Liver (tissue), 9 donors: ENCODE results near the gene ADAMTS20. TPM values are rescaled to one million over a fixed set of nuclear protein-coding genes. Genes with fewer than 3 reads are reported as not detected.

Experiments used
- DNase-seq: peaks from one replicate; pipeline ENCODE4 v3.0.0-alpha.2; 2017; ENCODE audit warnings: low spot score
- H3K27ac ChIP-seq, 2 donors: one replicate each; pipeline ENCODE4 v1.7.0; 2013; ENCODE audit warnings: inconsistent platforms in 2 of 2, low read length in 2 of 2, control low read depth in 1 of 2, low read depth in 1 of 2, mild to moderate bottlenecking in 1 of 2
- H3K27me3 ChIP-seq, 4 donors: one replicate each; pipeline versions ENCODE4 v1.6.1 to v1.7.0; 2013; ENCODE audit warnings: low read length in 3 of 4, inconsistent platforms in 1 of 4, mild to moderate bottlenecking in 1 of 4, moderate library complexity in 1 of 4; ENCODE audit not compliant: control insufficient read depth in 4 of 4, insufficient read depth in 4 of 4
- H3K36me3 ChIP-seq, 4 donors: one replicate each; pipeline versions ENCODE4 v1.6.1 to v1.7.0; 2013; ENCODE audit warnings: low read length in 3 of 4, mild to moderate bottlenecking in 3 of 4, low read depth in 1 of 4, moderate library complexity in 1 of 4; ENCODE audit not compliant: control insufficient read depth in 4 of 4, insufficient read depth in 3 of 4
- H3K4me1 ChIP-seq, 4 donors: one replicate each; pipeline versions ENCODE4 v1.6.1 to v1.7.0; 2013; ENCODE audit warnings: low read length in 3 of 4, mild to moderate bottlenecking in 3 of 4, moderate library complexity in 1 of 4; ENCODE audit not compliant: control insufficient read depth in 4 of 4, insufficient read depth in 4 of 4
- H3K4me3 ChIP-seq, 3 donors: one replicate each; pipeline versions ENCODE4 v1.6.1 to v1.7.0; 2013; ENCODE audit warnings: low read length in 3 of 3, control low read depth in 1 of 3, low read depth in 1 of 3, mild to moderate bottlenecking in 1 of 3
- H3K9ac ChIP-seq, 2 donors: one replicate each; pipeline ENCODE4 v1.7.0; 2013; ENCODE audit warnings: low read length in 2 of 2, mild to moderate bottlenecking in 2 of 2, moderate library complexity in 2 of 2, control low read depth in 1 of 2, low read depth in 1 of 2
- H3K9me3 ChIP-seq, 4 donors: one replicate each; pipeline versions ENCODE4 v1.6.1 to v1.7.0; 2013; ENCODE audit warnings: low read length in 3 of 4; ENCODE audit not compliant: control insufficient read depth in 4 of 4
- EGR1 ChIP-seq, 2 donors: IDR thresholded peaks; 2 replicates each; pipeline ENCODE4 v1.6.1; 2016 to 2018; ENCODE audit warnings: antibody characterized with exemption in 2 of 2, low read depth in 2 of 2
- FOXA1 ChIP-seq: IDR thresholded peaks from 2 replicates; pipeline ENCODE4 v1.6.1; 2016; ENCODE audit warnings: antibody characterized with exemption
- FOXA2 ChIP-seq: IDR thresholded peaks from 2 replicates; pipeline ENCODE4 v1.6.1; 2016; ENCODE audit warnings: antibody characterized with exemption
- GABPA ChIP-seq, 2 donors: IDR thresholded peaks in 1 of 2; conservative IDR thresholded peaks in 1 of 2; 2 replicates each; pipeline ENCODE4 v1.6.1; 2016; ENCODE audit warnings: antibody characterized with exemption in 2 of 2, mild to moderate bottlenecking in 1 of 2, moderate library complexity in 1 of 2
- HNF4G ChIP-seq: IDR thresholded peaks from 2 replicates; pipeline ENCODE4 v1.6.1; 2016; ENCODE audit warnings: antibody characterized with exemption
- JUND ChIP-seq, 2 donors: IDR thresholded peaks; 2 replicates each; pipeline ENCODE4 v1.6.1; 2016; ENCODE audit warnings: antibody characterized with exemption in 2 of 2
- NR2F2 ChIP-seq: IDR thresholded peaks from 2 replicates; pipeline ENCODE4 v1.6.1; 2016; ENCODE audit warnings: antibody characterized with exemption
- RAD21 ChIP-seq, 2 donors: IDR thresholded peaks; 2 replicates each; pipeline ENCODE4 v1.6.1; 2016; ENCODE audit warnings: antibody characterized with exemption in 2 of 2, mild to moderate bottlenecking in 2 of 2
- TAF1 ChIP-seq: conservative IDR thresholded peaks from 2 replicates; pipeline ENCODE4 v1.6.1; 2016; ENCODE audit warnings: antibody characterized with exemption, mild to moderate bottlenecking
- WGBS: extraction: QIAGEN DNeasy Blood & Tissue Kit; methylation state at CpG from one replicate; pipeline ENCODE4 v1.1.7; 2013; 5-methylcytosine and 5-hydroxymethylcytosine counted together
- polyA plus RNA-seq, 2 donors: library from polyadenylated mRNA; stranded (reverse) in 1 of 2; unstranded in 1 of 2; fragments of 200-250 nt in 1 of 2; fragments of >200 nt in 1 of 2; fragmentation: Nextera tagmentation in 1 of 2; extraction: Ambion mirVana in 1 of 2; gene quantifications; one replicate each; pipeline versions ENCODE4 v1.2.1 to v1.2.3, GENCODE V29; 2013 to 2015
- total RNA-seq, 2 donors: library from RNA; depleted of rRNA; stranded (reverse); fragments of >200 nt; gene quantifications; one replicate each; pipeline ENCODE4 v1.2.3, GENCODE V29; 2014
- TF ChIP-seq, protein P1 (sequence below): IDR thresholded peaks from 2 replicates; pipeline ENCODE4 v1.6.1; 2016; ENCODE audit warnings: antibody characterized with exemption, mild to moderate bottlenecking
- TF ChIP-seq, protein P2 (sequence below): IDR thresholded peaks from 2 replicates; pipeline ENCODE4 v1.6.1; 2016; ENCODE audit warnings: antibody characterized with exemption
- TF ChIP-seq, protein P3 (sequence below): fragments of 150-350 bp; IDR thresholded peaks from 2 replicates; pipeline ENCODE4 v1.5.1; 2017; ENCODE audit warnings: improper control_type of control experiment, low read depth, low read length; ENCODE audit not compliant: missing input control
- TF ChIP-seq, protein P4 (sequence below): IDR thresholded peaks from 2 replicates; pipeline ENCODE4 v1.6.1; 2016; ENCODE audit warnings: antibody characterized with exemption
- donor health status: healthy.
- donor health status: healthy.
- donor health status: healthy.
- donor health status: healthy.
- donor health status: healthy.

Gene ADAMTS20
- total and polyA plus RNA-seq, 4 donors = 0.05 TPM; not detected in 3

DNA sequence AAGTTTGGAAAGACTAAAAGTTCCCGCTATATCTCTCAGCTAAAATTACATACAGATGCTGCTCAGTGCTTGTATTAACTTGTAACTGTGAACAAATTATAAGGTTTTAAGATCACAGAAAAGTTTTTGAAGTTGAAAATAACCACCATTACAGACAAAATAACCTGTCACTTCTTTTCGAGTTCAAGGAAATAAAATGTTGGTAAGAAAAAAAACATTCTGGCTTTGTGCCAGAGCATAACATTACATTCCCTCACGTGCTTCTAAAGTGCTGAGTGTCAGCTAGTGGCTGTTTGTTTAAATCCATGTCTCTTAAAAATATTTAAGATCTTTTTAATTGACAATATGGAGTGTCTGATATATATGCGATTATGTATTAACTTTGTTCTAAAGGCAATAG, 27.2 kb upstream of the ADAMTS20 start (continued):
- TF ChIP-seq, protein P1, sequence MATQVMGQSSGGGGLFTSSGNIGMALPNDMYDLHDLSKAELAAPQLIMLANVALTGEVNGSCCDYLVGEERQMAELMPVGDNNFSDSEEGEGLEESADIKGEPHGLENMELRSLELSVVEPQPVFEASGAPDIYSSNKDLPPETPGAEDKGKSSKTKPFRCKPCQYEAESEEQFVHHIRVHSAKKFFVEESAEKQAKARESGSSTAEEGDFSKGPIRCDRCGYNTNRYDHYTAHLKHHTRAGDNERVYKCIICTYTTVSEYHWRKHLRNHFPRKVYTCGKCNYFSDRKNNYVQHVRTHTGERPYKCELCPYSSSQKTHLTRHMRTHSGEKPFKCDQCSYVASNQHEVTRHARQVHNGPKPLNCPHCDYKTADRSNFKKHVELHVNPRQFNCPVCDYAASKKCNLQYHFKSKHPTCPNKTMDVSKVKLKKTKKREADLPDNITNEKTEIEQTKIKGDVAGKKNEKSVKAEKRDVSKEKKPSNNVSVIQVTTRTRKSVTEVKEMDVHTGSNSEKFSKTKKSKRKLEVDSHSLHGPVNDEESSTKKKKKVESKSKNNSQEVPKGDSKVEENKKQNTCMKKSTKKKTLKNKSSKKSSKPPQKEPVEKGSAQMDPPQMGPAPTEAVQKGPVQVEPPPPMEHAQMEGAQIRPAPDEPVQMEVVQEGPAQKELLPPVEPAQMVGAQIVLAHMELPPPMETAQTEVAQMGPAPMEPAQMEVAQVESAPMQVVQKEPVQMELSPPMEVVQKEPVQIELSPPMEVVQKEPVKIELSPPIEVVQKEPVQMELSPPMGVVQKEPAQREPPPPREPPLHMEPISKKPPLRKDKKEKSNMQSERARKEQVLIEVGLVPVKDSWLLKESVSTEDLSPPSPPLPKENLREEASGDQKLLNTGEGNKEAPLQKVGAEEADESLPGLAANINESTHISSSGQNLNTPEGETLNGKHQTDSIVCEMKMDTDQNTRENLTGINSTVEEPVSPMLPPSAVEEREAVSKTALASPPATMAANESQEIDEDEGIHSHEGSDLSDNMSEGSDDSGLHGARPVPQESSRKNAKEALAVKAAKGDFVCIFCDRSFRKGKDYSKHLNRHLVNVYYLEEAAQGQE = no peak

DNA sequence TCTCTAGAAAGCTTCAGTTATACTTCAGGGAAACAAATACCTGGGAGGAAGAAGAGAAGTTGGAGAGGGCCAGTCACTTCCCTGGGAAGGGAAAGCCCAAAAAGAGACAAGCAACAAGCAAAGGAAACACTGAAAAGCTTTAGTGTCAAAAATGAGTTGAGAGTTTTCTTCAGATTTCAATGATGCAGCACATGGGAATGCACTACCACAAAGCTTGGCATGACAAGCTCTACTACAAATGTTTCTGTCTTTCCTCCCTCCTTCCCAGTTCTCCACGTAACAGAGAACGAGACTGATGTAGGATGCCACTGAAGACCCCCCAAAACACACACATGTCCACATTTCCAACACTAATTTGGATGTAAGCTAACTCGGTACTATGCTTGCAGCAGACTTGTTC, 26.8 kb upstream of the ADAMTS20 start:
- H3K9me3 ChIP-seq = no peaks in the 10 kb centered on the region
- no peak overlapping the region for H3K27ac ChIP-seq
- TF ChIP-seq, protein P2, sequence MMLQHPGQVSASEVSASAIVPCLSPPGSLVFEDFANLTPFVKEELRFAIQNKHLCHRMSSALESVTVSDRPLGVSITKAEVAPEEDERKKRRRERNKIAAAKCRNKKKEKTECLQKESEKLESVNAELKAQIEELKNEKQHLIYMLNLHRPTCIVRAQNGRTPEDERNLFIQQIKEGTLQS = no peak
- H3K27me3 ChIP-seq = no peaks in the 10 kb centered on the region
- no peak overlapping the region for H3K9ac ChIP-seq
- no peaks in the 10 kb centered on the region for H3K36me3 ChIP-seq
- DNase-seq = no peak
- WGBS = 64% methylated on average over 3 of the region's 3 CpGs
- no peak overlapping the region for H3K4me3 ChIP-seq
- H3K4me1 ChIP-seq = no peaks in the 10 kb centered on the region

DNA sequence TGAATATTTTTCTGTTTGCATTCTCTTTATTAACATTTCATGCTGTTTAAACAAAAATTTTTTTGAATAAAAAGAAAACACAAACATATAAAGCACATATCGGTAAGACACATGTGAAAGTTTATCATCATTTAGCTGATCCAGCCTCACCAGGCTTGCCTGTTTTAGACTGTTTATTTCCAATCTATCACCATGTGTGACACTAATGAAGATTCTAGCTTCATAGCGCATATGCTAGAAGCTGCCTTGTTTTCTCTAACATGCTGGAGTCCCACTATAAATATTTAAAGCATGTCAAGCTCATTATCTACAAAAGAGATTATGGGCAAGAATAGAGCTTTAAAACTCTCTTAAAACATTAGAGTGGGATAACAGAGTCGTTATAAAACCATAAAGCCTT, 25.4 kb upstream of the ADAMTS20 start:
- 52% methylated on average over 3 of the region's 3 CpGs for WGBS
- no peaks in the 10 kb centered on the region for H3K27me3 ChIP-seq
- no peaks in the 10 kb centered on the region for H3K9me3 ChIP-seq
- H3K36me3 ChIP-seq = no peaks in the 10 kb centered on the region
- H3K9ac ChIP-seq = no peak overlapping the region
- H3K4me1 ChIP-seq = no peaks in the 10 kb centered on the region
- no peak for DNase-seq
- no peak overlapping the region for H3K27ac ChIP-seq
- H3K4me3 ChIP-seq = no peak overlapping the region
- TF ChIP-seq FOXA1 (no peak), HNF4G (no peak)

DNA sequence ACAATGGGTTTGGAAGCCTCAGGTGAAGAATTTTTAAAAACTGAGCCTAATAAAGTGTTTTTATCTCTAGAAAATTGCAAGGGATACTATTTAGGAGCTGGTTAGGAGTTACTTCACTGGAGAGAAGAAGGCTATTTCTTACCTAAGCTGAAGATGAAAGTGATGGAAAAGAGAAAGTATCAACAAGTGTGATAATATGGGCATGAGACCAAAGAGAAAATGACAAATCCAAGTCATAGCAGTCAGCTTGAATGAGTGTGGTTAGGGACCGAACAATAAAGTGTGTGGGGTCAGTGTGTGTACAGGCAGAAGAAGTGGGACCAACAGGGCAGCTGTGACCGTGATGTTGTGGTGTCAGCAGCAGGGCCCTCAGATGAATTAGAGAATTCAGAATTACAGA, 24.2 kb upstream of the ADAMTS20 start:
- DNase-seq = no peak
- TF ChIP-seq GABPA (IDR thresholded peaks at IDR 0.05 in 1 of 2, conservative IDR thresholded peaks at IDR 0.05 in 1 of 2) (no peak), TAF1 (no peak)
- Histone ChIP-seq H3K27me3 (peaks cover 0 to 3% (median 0%) of the 10 kb centered on the region in 4 donors), H3K4me1 (no peaks in the 10 kb centered on the region), H3K9me3 (no peaks in the 10 kb centered on the region), H3K27ac (no peak overlapping the region), H3K4me3 (no peak overlapping the region), H3K36me3 (no peaks in the 10 kb centered on the region), H3K9ac (no peak overlapping the region)
- WGBS = 78% methylated on average over 2 of the region's 2 CpGs

DNA sequence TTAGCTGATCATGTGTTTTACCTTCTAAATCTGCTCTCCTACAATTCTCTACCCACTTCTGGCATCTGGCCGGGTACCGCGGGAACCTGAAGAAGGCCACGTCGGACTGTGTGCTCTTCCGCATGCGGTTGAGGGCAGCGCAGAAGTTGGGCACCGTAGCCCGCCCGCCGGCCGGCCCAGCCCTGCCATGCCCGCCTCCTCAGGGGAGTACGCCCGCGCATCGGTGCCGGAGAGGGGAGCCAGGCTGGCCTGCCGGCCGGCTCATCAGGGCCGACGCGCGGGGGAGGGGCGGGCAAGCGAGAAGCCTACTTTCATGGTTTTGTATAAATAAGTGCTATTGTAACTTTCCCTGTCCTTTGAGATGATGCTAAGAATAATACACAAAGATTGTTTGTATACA, 19.9 kb upstream of the ADAMTS20 start:
- no peaks in the 10 kb centered on the region for H3K9me3 ChIP-seq
- no peak overlapping the region for H3K27ac ChIP-seq
- H3K27me3 ChIP-seq = peaks cover 0 to 3% (median 0%) of the 10 kb centered on the region in 4 donors
- 41% methylated on average over 27 of the region's 27 CpGs for WGBS
- DNase-seq = no peak
- H3K4me1 ChIP-seq = no peaks in the 10 kb centered on the region
- no peak overlapping the region for H3K9ac ChIP-seq
- H3K36me3 ChIP-seq = no peaks in the 10 kb centered on the region
- no peak overlapping the region for H3K4me3 ChIP-seq
- TF ChIP-seq GABPA (IDR thresholded peaks at IDR 0.05 in 1 of 2, conservative IDR thresholded peaks at IDR 0.05 in 1 of 2) = no peak
- no peak for TF ChIP-seq TAF1
- no peak for TF ChIP-seq FOXA2
- no peak for TF ChIP-seq RAD21 (IDR thresholded peaks at IDR 0.05)
- TF ChIP-seq, protein P3, sequence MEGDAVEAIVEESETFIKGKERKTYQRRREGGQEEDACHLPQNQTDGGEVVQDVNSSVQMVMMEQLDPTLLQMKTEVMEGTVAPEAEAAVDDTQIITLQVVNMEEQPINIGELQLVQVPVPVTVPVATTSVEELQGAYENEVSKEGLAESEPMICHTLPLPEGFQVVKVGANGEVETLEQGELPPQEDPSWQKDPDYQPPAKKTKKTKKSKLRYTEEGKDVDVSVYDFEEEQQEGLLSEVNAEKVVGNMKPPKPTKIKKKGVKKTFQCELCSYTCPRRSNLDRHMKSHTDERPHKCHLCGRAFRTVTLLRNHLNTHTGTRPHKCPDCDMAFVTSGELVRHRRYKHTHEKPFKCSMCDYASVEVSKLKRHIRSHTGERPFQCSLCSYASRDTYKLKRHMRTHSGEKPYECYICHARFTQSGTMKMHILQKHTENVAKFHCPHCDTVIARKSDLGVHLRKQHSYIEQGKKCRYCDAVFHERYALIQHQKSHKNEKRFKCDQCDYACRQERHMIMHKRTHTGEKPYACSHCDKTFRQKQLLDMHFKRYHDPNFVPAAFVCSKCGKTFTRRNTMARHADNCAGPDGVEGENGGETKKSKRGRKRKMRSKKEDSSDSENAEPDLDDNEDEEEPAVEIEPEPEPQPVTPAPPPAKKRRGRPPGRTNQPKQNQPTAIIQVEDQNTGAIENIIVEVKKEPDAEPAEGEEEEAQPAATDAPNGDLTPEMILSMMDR = no peak
- TF ChIP-seq JUND (IDR thresholded peaks at IDR 0.05) = no peak
- TF ChIP-seq EGR1 (IDR thresholded peaks at IDR 0.05; ENCODE audit: low read depth in 2 of 2) = no peak
- TF ChIP-seq, protein P4, sequence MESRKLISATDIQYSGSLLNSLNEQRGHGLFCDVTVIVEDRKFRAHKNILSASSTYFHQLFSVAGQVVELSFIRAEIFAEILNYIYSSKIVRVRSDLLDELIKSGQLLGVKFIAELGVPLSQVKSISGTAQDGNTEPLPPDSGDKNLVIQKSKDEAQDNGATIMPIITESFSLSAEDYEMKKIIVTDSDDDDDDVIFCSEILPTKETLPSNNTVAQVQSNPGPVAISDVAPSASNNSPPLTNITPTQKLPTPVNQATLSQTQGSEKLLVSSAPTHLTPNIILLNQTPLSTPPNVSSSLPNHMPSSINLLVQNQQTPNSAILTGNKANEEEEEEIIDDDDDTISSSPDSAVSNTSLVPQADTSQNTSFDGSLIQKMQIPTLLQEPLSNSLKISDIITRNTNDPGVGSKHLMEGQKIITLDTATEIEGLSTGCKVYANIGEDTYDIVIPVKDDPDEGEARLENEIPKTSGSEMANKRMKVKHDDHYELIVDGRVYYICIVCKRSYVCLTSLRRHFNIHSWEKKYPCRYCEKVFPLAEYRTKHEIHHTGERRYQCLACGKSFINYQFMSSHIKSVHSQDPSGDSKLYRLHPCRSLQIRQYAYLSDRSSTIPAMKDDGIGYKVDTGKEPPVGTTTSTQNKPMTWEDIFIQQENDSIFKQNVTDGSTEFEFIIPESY = no peak
- no peak for TF ChIP-seq NR2F2
